Lower lobe of right lung (tissue), 2 donors: ENCODE results near the gene USP40. TPM values are rescaled to one million over a fixed set of nuclear protein-coding genes. Genes with fewer than 3 reads are reported as not detected.

ENCODE experiments used
- ATAC-seq, 2 donors: fragments of 200-7000 bp; cut with Tn5 transposase; one replicate each; pipeline ENCODE4 v1.9.1; 2020 to 2022; ENCODE audit warnings: mild to moderate bottlenecking in 2 of 2, moderate library complexity in 2 of 2
- DNase-seq: peaks from one replicate; pipeline ENCODE4 v3.0.0-alpha.2; 2020
- H3K27ac ChIP-seq: fragments of 200-600 bp; one replicate; pipeline ENCODE4 v1.8.0; 2022
- H3K27me3 ChIP-seq: fragments of 200-600 bp; one replicate; pipeline ENCODE4 v1.8.0; 2022; ENCODE audit warnings: low read depth
- H3K36me3 ChIP-seq: fragments of 200-600 bp; one replicate; pipeline ENCODE4 v1.8.0; 2022; ENCODE audit warnings: mild to moderate bottlenecking
- H3K4me1 ChIP-seq: fragments of 200-600 bp; one replicate; pipeline ENCODE4 v1.8.0; 2022
- H3K4me3 ChIP-seq: fragments of 200-600 bp; one replicate; pipeline ENCODE4 v1.8.0; 2022; ENCODE audit warnings: mild to moderate bottlenecking
- H3K9me3 ChIP-seq: fragments of 200-600 bp; one replicate; pipeline ENCODE4 v1.8.0; 2022
- CTCF ChIP-seq: fragments of 200-600 bp; IDR thresholded peaks from one replicate; pipeline ENCODE4 v1.8.0; 2022; ENCODE audit warnings: antibody characterized with exemption, mild to moderate bottlenecking
- intact Hi-C: fragments of 100-400 bp; cut with DNase I; formaldehyde crosslinking; loops from one replicate; pipeline ENCODE4 v1.11.0; 2022
- total RNA-seq: library from RNA; stranded (reverse); fragmentation: NEBNext Ultra II Directional; extraction: Animal tissue kit (Norgen Biotek cat#: 25700); gene quantifications from one replicate; pipeline ENCODE4 v1.2.1, GENCODE V29; 2021
- donor health status: DM: no; HTN: yes; CAD: no; lungs with severe emphysema.

Gene USP40
- total RNA-seq, 1 donor from 2014 or later = 45.4 TPM

- no peak for DNase-seq
- no peak overlapping the region for H3K4me3 ChIP-seq
- no peak overlapping the region for H3K27ac ChIP-seq
- no peaks in the 10 kb centered on the region for H3K36me3 ChIP-seq
- no peak for TF ChIP-seq CTCF
- no peak for ATAC-seq
- H3K9me3 ChIP-seq = no peaks in the 10 kb centered on the region
- no peaks in the 10 kb centered on the region for H3K27me3 ChIP-seq
- intact Hi-C loops = no loop called here
- H3K4me1 ChIP-seq = no peaks in the 10 kb centered on the region
Observed at GRCh38 chr2:233571001-233571400, 4.4 kb upstream of the USP40 start.

GRCh38 chr2:233565685-233566140 lies 869 bp downstream of the USP40 start:
- Histone ChIP-seq H3K27ac (peak overlapping the region; percentile 94), H3K4me1 (peaks cover 7% of the 10 kb centered on the region), H3K9me3 (no peaks in the 10 kb centered on the region), H3K4me3 (peak overlapping the region; percentile 81), H3K27me3 (no peaks in the 10 kb centered on the region), H3K36me3 (no peaks in the 10 kb centered on the region)
- ATAC-seq (no peak), DNase-seq (no peak)
- no peak for TF ChIP-seq CTCF
- intact Hi-C loops = no loop called here

- H3K4me1 ChIP-seq = peaks cover 7% of the 10 kb centered on the region
- no peak for TF ChIP-seq CTCF
- ATAC-seq = peak in 1 of 2 donors; percentile 57
Observed at GRCh38 chr2:233563663-233564430, 2.7 kb downstream of the USP40 start.

GRCh38 chr2:233556881-233557736 lies 9.5 kb downstream of the USP40 start:
- peak overlapping the region; percentile 18 for H3K27ac ChIP-seq
- peak; percentile 46 to 66 for ATAC-seq
- DNase-seq = no peak
- TF ChIP-seq CTCF = no peak
- H3K4me1 ChIP-seq = peaks cover 9% of the 10 kb centered on the region
- no peak overlapping the region for H3K4me3 ChIP-seq
- intact Hi-C loops = no loop called here
- no peaks in the 10 kb centered on the region for H3K9me3 ChIP-seq
- H3K36me3 ChIP-seq = peaks cover 71% of the 10 kb centered on the region
- H3K27me3 ChIP-seq = no peaks in the 10 kb centered on the region

More at GRCh38 chr2:233563663-233564430, 2.7 kb downstream of the USP40 start:
- intact Hi-C loops = no loop called here
- no peak for DNase-seq
- Histone ChIP-seq H3K27ac (no peak overlapping the region), H3K4me3 (no peak overlapping the region), H3K27me3 (no peaks in the 10 kb centered on the region), H3K9me3 (no peaks in the 10 kb centered on the region), H3K36me3 (peaks cover 14% of the 10 kb centered on the region)

GRCh38 chr2:233553366-233553765 lies 13.2 kb downstream of the USP40 start:
- Histone ChIP-seq H3K36me3 (peaks cover 87% of the 10 kb centered on the region), H3K27ac (no peak overlapping the region), H3K4me1 (peaks cover 9% of the 10 kb centered on the region), H3K27me3 (no peaks in the 10 kb centered on the region), H3K4me3 (no peak overlapping the region), H3K9me3 (no peaks in the 10 kb centered on the region)
- no peak for ATAC-seq
- no peak for TF ChIP-seq CTCF
- intact Hi-C loops = no loop called here
- no peak for DNase-seq
